T-cell (primary cell): ENCODE results near the gene ACYP2. TPM values are rescaled to one million over a fixed set of nuclear protein-coding genes. Genes with fewer than 3 reads are reported as not detected.
"Not testable (repeated sequence)": the region's sequence is repeated elsewhere in the genome, so short reads cannot be mapped to it uniquely, and the experiment has no call there.

ENCODE experiments used
- ATAC-seq, 4 experiments: fragments of 200-7000 bp in 3 of 4; fragments of 150-1000 bp in 1 of 4; cut with Tn5 transposase; replicated peaks in 1 of 4; 1 replicate in 3 of 4; 2 replicates in 1 of 4; pipeline ENCODE4 v1.10.0; 2021; ENCODE audit warnings: moderate library complexity in 3 of 4, mild to moderate bottlenecking in 2 of 4, moderate number of reproducible peaks in 1 of 4
- CTCF ChIA-PET, 2 donors: fragments of 300-600 bp; sonication (Branson Sonifier 250); formaldehyde crosslinking; loops; one replicate each; lab custom pipeline; 2022; ENCODE audit warnings: antibody characterized with exemption in 2 of 2; lab: Charles Lee
- POLR2A ChIA-PET, 2 donors: fragments of 300-600 bp; sonication (Branson Sonifier 250); formaldehyde crosslinking; loops; one replicate each; lab custom pipeline; 2022; ENCODE audit warnings: antibody characterized with exemption in 2 of 2; lab: Charles Lee
- DNase-seq, 35 experiments: peaks; one replicate each; pipeline versions ENCODE4 v3.0.0 to v3.0.0-alpha.2; 2013 to 2023
- H3K27ac ChIP-seq: one replicate; pipeline ENCODE4 v1.5.1; 2013; ENCODE audit warnings: low read length
- H3K27me3 ChIP-seq, 2 experiments: replicated peaks in 1 of 2; 1 replicate in 1 of 2; 2 replicates in 1 of 2; pipeline versions ENCODE4 v1.6.1 to v1.7.0; 2013; ENCODE audit warnings: low read length in 1 of 2, mixed read lengths in 1 of 2; ENCODE audit not compliant: control insufficient read depth in 2 of 2, insufficient read depth in 2 of 2; ENCODE audit errors: extremely low read depth in 1 of 2
- H3K36me3 ChIP-seq, 2 donors: 1 replicate in 1 of 2; 2 replicates in 1 of 2; pipeline versions ENCODE4 v1.6.1 to v1.7.0; 2013; ENCODE audit warnings: low read length in 1 of 2; ENCODE audit not compliant: control insufficient read depth in 2 of 2, insufficient read depth in 1 of 2; ENCODE audit errors: extremely low read depth in 1 of 2
- H3K4me1 ChIP-seq, 2 experiments: 1 replicate in 1 of 2; 2 replicates in 1 of 2; pipeline versions ENCODE4 v1.6.1 to v1.7.0; 2013; ENCODE audit warnings: low read length in 2 of 2, mixed read lengths in 1 of 2; ENCODE audit not compliant: insufficient read depth in 2 of 2, control insufficient read depth in 1 of 2; ENCODE audit errors: extremely low read depth in 1 of 2
- H3K4me3 ChIP-seq, 2 donors: 1 replicate in 1 of 2; 2 replicates in 1 of 2; pipeline versions ENCODE4 v1.5.1 to v1.7.0; 2013; ENCODE audit warnings: mild to moderate bottlenecking in 2 of 2, low read length in 1 of 2, moderate library complexity in 1 of 2; ENCODE audit not compliant: control insufficient read depth in 1 of 2; ENCODE audit errors: extremely low read depth in 1 of 2
- H3K9me3 ChIP-seq: 2 replicates; pipeline ENCODE4 v1.7.0; 2013
- H3K27ac Mint-ChIP-seq, 2 donors: one replicate each; pipeline ENCODE4 v1.8.0; 2020 to 2021; ENCODE audit warnings: mild to moderate bottlenecking in 2 of 2, mixed read lengths in 2 of 2
- H3K27me3 Mint-ChIP-seq, 2 donors: one replicate each; pipeline ENCODE4 v1.8.0; 2021 to 2022; ENCODE audit warnings: mixed read lengths in 2 of 2
- H3K36me3 Mint-ChIP-seq: one replicate; pipeline ENCODE4 v1.8.0; 2021; ENCODE audit warnings: mixed read lengths
- H3K4me1 Mint-ChIP-seq, 3 donors: one replicate each; pipeline ENCODE4 v1.8.0; 2020 to 2022; ENCODE audit warnings: mixed read lengths in 3 of 3, mild to moderate bottlenecking in 1 of 3
- H3K4me3 Mint-ChIP-seq, 3 donors: one replicate each; pipeline ENCODE4 v1.8.0; 2020 to 2022; ENCODE audit warnings: mild to moderate bottlenecking in 3 of 3, mixed read lengths in 3 of 3, moderate library complexity in 3 of 3
- H3K9me3 Mint-ChIP-seq, 3 donors: one replicate each; pipeline ENCODE4 v1.8.0; 2020 to 2022; ENCODE audit warnings: mixed read lengths in 3 of 3
- WGBS: methylation state at CpG from one replicate; pipeline ENCODE4 v1.1.5; 2013; ENCODE audit warnings: missing lambda C conversion rate; ENCODE audit not compliant: insufficient coverage; 5-methylcytosine and 5-hydroxymethylcytosine counted together
- total RNA-seq, 35 experiments: library from RNA in 6 of 35; stranded (reverse) in 6 of 35; fragments of 120-200 nt in 1 of 35; gene quantifications; one replicate each; pipeline versions ENCODE4 v1.2.1 to v1.2.4 and lab custom pipeline; 2013 to 2026

ACYP2 gene
- total RNA-seq, 5 donors from 2014 or later (not counting 1 experiment from before 2014, with no cell fraction given), result 13.8 to 18.8 (median 15.3) TPM

DNA sequence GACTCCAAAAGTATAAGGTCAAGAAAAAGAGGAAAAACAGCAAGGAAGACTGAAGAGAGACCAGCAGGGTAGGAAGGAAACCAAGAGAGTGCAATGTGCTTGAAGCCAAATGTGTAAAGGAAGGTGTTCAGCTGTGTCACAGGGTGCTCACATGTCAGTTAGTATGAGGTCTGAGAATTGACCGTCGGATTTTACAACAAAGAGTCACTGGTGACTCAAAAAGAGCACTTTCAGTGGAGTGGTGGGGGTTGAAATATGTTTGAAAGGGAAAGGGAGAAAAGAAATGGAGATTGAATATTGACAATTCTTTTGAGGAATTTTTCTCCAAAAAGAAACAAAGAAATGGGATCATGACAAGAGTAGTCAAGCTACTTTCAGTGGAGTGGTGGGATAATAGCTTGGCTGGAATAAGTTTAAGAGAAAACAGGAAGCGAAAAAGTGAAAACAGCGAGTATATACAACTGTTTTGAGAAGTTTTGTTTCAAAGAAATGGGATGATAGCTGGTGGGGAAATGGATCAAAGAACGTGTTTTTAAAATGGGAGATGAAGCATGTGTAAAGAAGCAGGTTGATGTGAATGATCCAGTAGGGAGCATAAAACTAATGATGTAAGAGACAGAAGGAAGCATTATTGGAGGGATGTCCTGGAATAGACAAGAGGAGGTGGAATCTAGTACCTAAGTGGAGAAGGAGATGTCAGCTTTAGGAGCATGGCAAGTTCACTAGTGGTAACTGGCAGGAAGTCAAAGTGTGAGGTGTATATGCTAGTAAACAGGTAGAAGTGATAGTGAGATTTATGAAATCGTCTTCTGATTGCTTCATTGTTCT is 144.2 kb downstream of the ACYP2 start:
- Mint-ChIP-seq H3K4me1 (no peaks in the 10 kb centered on the region), H3K36me3 (peaks cover 22% of the 10 kb centered on the region), H3K27ac (no peak overlapping the region), H3K4me3 (no peak overlapping the region), H3K9me3 (peaks cover 0 to 11% (median 4%) of the 10 kb centered on the region in 3 donors), H3K27me3 (no peaks in the 10 kb centered on the region)
- no peak overlapping the region for H3K27ac ChIP-seq
- WGBS, result 66% methylated on average over 5 of the region's 6 CpGs
- no peaks in the 10 kb centered on the region for H3K4me1 ChIP-seq
- no peak for DNase-seq
- no peaks in the 10 kb centered on the region for H3K9me3 ChIP-seq
- no peaks in the 10 kb centered on the region for H3K27me3 ChIP-seq
- H3K4me3 ChIP-seq, result no peak overlapping the region
- CTCF ChIA-PET, result no interaction called here
- POLR2A ChIA-PET, result interaction anchor here in 1 of 2 donors (0.5 kb wide), 1 partner anchor 1346 kb away, joined by 4 read pairs; no protein-coding TSS in a partner anchor
- H3K36me3 ChIP-seq, result peaks cover 0 to 2% of the 10 kb centered on the region in 2 donors
- no peak for ATAC-seq

GRCh38 chr2:54260241-54260595 is 144.8 kb downstream of the ACYP2 start:
- Histone ChIP-seq H3K4me1 (no peaks in the 10 kb centered on the region), H3K4me3 (no peak overlapping the region), H3K27ac (no peak overlapping the region), H3K27me3 (no peaks in the 10 kb centered on the region), H3K9me3 (no peaks in the 10 kb centered on the region), H3K36me3 (no peaks in the 10 kb centered on the region)
- DNase-seq (no peak), ATAC-seq (no peak)
- H3K4me1 Mint-ChIP-seq, result no peaks in the 10 kb centered on the region
- no peak overlapping the region for H3K27ac Mint-ChIP-seq
- peaks cover 3 to 15% (median 9%) of the 10 kb centered on the region in 3 donors for H3K9me3 Mint-ChIP-seq
- POLR2A ChIA-PET, result no interaction called here
- 100% methylated on average over 2 of the region's 2 CpGs for WGBS
- CTCF ChIA-PET, result no interaction called here
- H3K36me3 Mint-ChIP-seq, result peaks cover 27% of the 10 kb centered on the region
- no peak overlapping the region for H3K4me3 Mint-ChIP-seq
- no peaks in the 10 kb centered on the region for H3K27me3 Mint-ChIP-seq

GRCh38 chr2:54261537-54261936 is 146.1 kb downstream of the ACYP2 start:
- CTCF ChIA-PET, result no interaction called here
- DNase-seq, result no peak
- no peaks in the 10 kb centered on the region for H3K9me3 ChIP-seq
- Mint-ChIP-seq H3K36me3 (peaks cover 25% of the 10 kb centered on the region), H3K27ac (no peak overlapping the region), H3K4me3 (no peak overlapping the region), H3K9me3 (peaks cover 3 to 15% (median 9%) of the 10 kb centered on the region in 3 donors), H3K4me1 (no peaks in the 10 kb centered on the region), H3K27me3 (no peaks in the 10 kb centered on the region)
- no peak overlapping the region for H3K4me3 ChIP-seq
- H3K27ac ChIP-seq, result no peak overlapping the region
- POLR2A ChIA-PET, result interaction anchor here in 1 of 2 donors (0.6 kb wide), 1 partner anchor 1017 kb away, joined by 3 read pairs; no protein-coding TSS in a partner anchor
- WGBS, result no CpG with 5 or more reads among the region's 2 CpGs
- no peaks in the 10 kb centered on the region for H3K27me3 ChIP-seq
- ATAC-seq, result no peak
- no peaks in the 10 kb centered on the region for H3K36me3 ChIP-seq
- no peaks in the 10 kb centered on the region for H3K4me1 ChIP-seq

DNA sequence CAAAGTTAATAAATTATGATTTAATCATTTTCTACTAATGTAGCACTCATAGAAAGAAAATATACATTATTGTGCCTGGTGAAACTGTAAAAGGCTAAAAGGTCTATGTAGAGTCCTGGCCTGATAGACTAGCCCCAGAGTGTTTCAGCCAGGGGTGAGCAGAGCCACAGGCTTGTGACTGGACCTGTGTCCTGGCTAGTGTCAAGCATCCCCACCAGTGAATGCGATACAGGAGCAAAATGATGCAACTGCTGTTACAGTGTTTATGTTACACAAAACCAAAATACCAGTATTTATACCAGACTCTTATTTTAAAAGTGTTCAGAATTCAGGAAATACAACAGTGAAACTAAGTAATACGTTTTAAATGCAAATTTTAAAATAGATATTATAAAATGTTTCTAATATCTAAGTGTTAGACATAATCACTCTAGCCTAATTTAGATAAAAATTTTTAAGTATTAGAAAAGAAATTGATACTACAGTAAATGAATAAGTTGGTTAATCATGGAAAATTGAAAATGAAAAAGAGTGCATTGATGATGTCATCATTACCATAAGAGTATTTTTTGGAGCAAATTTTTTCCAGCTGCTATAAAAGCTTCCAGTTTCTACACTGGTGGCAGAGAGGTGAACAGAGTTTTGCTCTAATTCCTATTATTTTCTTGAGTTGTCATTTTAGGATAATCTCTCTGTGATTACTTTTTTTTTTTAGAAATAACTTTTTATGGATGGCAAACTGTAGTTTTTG is 146.8 kb downstream of the ACYP2 start:
- POLR2A ChIA-PET, result no interaction called here
- Mint-ChIP-seq H3K4me1 (no peaks in the 10 kb centered on the region), H3K27ac (no peak overlapping the region), H3K4me3 (no peak overlapping the region), H3K27me3 (no peaks in the 10 kb centered on the region), H3K9me3 (peaks cover 3 to 15% (median 9%) of the 10 kb centered on the region in 3 donors), H3K36me3 (peaks cover 30% of the 10 kb centered on the region)
- DNase-seq, result no peak
- CTCF ChIA-PET, result no interaction called here
- H3K27me3 ChIP-seq, result no peaks in the 10 kb centered on the region
- no peak overlapping the region for H3K27ac ChIP-seq
- no peak for ATAC-seq
- no CpG with 5 or more reads among the region's 2 CpGs for WGBS
- H3K4me3 ChIP-seq, result no peak overlapping the region
- H3K4me1 ChIP-seq, result no peaks in the 10 kb centered on the region
- H3K9me3 ChIP-seq, result no peaks in the 10 kb centered on the region
- no peaks in the 10 kb centered on the region for H3K36me3 ChIP-seq

GRCh38 chr2:54265081-54265480 is 149.7 kb downstream of the ACYP2 start:
- H3K27ac Mint-ChIP-seq, H3K4me3 Mint-ChIP-seq, DNase-seq, H3K4me1 ChIP-seq, H3K36me3 ChIP-seq, H3K4me1 Mint-ChIP-seq, CTCF ChIA-PET, H3K4me3 ChIP-seq, H3K27me3 ChIP-seq, H3K27me3 Mint-ChIP-seq, H3K9me3 ChIP-seq, POLR2A ChIA-PET, H3K27ac ChIP-seq, ATAC-seq: not testable (repeated sequence)
- peaks cover 30% of the 10 kb centered on the region for H3K36me3 Mint-ChIP-seq
- H3K9me3 Mint-ChIP-seq, result peaks cover 3 to 15% (median 9%) of the 10 kb centered on the region in 3 donors
- no CpG with 5 or more reads among the region's 1 CpG for WGBS

- no CpG with 5 or more reads among the region's 1 CpG for WGBS
- H3K27ac Mint-ChIP-seq, result no peak overlapping the region
- no peak for DNase-seq
- no peaks in the 10 kb centered on the region for H3K9me3 ChIP-seq
- no peak overlapping the region for H3K4me3 Mint-ChIP-seq
- no peaks in the 10 kb centered on the region for H3K27me3 Mint-ChIP-seq
- H3K27ac ChIP-seq, result no peak overlapping the region
- ChIA-PET POLR2A (no interaction called here), CTCF (no interaction called here)
- peaks cover 3 to 15% (median 9%) of the 10 kb centered on the region in 3 donors for H3K9me3 Mint-ChIP-seq
- H3K4me3 ChIP-seq, result no peak overlapping the region
- no peaks in the 10 kb centered on the region for H3K4me1 ChIP-seq
- peaks cover 37% of the 10 kb centered on the region for H3K36me3 Mint-ChIP-seq
- no peak for ATAC-seq
- no peaks in the 10 kb centered on the region for H3K27me3 ChIP-seq
- H3K4me1 Mint-ChIP-seq, result peaks cover 7 to 13% (median 10%) of the 10 kb centered on the region in 3 donors
- no peaks in the 10 kb centered on the region for H3K36me3 ChIP-seq
These were observed 152.2 kb downstream of the ACYP2 start for GRCh38 chr2:54267577-54267976.
